IMR-90 (cell line): ENCODE results near the gene CYP2W1. TPM values are rescaled to one million over a fixed set of nuclear protein-coding genes. Genes with fewer than 3 reads are reported as not detected.

ENCODE experiments used
- ATAC-seq: fragments of 200-7000 bp; cut with Tn5 transposase; 2 replicates; pipeline ENCODE4 v1.9.1; 2020; ENCODE audit warnings: low read depth, mild to moderate bottlenecking, moderate library complexity
- BruUV-seq: library from RNA; stranded (reverse); fragments of 400-500 nt; replicated peaks from 2 replicates; lab custom pipeline; 2021; lab: Mats Ljungman, UMichigan
- CTCF ChIA-PET: fragments of 300-600 bp; formaldehyde crosslinking; extraction: SDS; loops from one replicate; lab custom pipeline; 2021; ENCODE audit warnings: antibody characterized with exemption; lab: Yijun Ruan, JAX
- POLR2A ChIA-PET: fragments of 300-600 bp; sonication (Branson Sonifier 250); formaldehyde crosslinking; loops from one replicate; lab custom pipeline; 2022; ENCODE audit warnings: antibody characterized with exemption; ENCODE audit not compliant: unreplicated experiment; lab: Charles Lee
- DNase-seq: peaks from one replicate; pipeline ENCODE4 v3.0.0; 2013
- H2AFZ ChIP-seq: replicated peaks from 2 replicates; pipeline ENCODE3; 2013; ENCODE audit warnings: low read length, mild to moderate bottlenecking; ENCODE audit not compliant: poor library complexity
- H2AK5ac ChIP-seq: 2 replicates; pipeline ENCODE4 v1.6.1; 2013; ENCODE audit warnings: low read depth, low read length, inconsistent platforms
- H2AK9ac ChIP-seq: replicated peaks from 2 replicates; pipeline ENCODE3; 2013; ENCODE audit warnings: mild to moderate bottlenecking, low read depth, low read length, moderate library complexity; ENCODE audit not compliant: poor library complexity
- H2BK120ac ChIP-seq: 2 replicates; pipeline ENCODE4 v1.6.1; 2013; ENCODE audit warnings: low read depth, low read length, inconsistent platforms
- H2BK15ac ChIP-seq: 3 replicates; pipeline ENCODE4 v1.6.1; 2013; ENCODE audit warnings: low read depth, low read length, inconsistent platforms
- H2BK20ac ChIP-seq: 2 replicates; pipeline ENCODE4 v1.6.1; 2013; ENCODE audit warnings: low read depth, mild to moderate bottlenecking, inconsistent platforms, low read length, moderate library complexity
- H2BK5ac ChIP-seq: 2 replicates; pipeline ENCODE4 v1.6.1; 2013; ENCODE audit warnings: mild to moderate bottlenecking, low read depth, low read length, inconsistent platforms; ENCODE audit not compliant: poor library complexity, severe bottlenecking
- H3K14ac ChIP-seq: replicated peaks from 2 replicates; pipeline ENCODE4 v1.6.1; 2013; ENCODE audit warnings: low read depth, low read length, inconsistent platforms
- H3K18ac ChIP-seq: 2 replicates; pipeline ENCODE4 v1.6.1; 2013; ENCODE audit warnings: low read depth, low read length, control low read depth
- H3K23ac ChIP-seq: 2 replicates; pipeline ENCODE4 v1.6.1; 2013; ENCODE audit warnings: low read depth, low read length, inconsistent platforms
- H3K27ac ChIP-seq: 2 replicates; pipeline ENCODE4 v1.5.1; 2013; ENCODE audit warnings: mild to moderate bottlenecking, control low read depth, low read length; ENCODE audit not compliant: insufficient read depth
- H3K27me3 ChIP-seq: 2 replicates; pipeline ENCODE4 v1.6.1; 2013; ENCODE audit warnings: low read length; ENCODE audit not compliant: control insufficient read depth, insufficient read depth
- H3K36me3 ChIP-seq: 2 replicates; pipeline ENCODE4 v1.6.1; 2013; ENCODE audit warnings: low read length, mixed read lengths; ENCODE audit not compliant: control insufficient read depth, insufficient read depth
- H3K4ac ChIP-seq: 2 replicates; pipeline ENCODE4 v1.6.1; 2013; ENCODE audit warnings: low read depth, low read length, inconsistent platforms
- H3K4me1 ChIP-seq: 2 replicates; pipeline ENCODE4 v1.6.1; 2013; ENCODE audit warnings: low read length, mixed read lengths; ENCODE audit not compliant: control insufficient read depth, insufficient read depth
- H3K4me2 ChIP-seq: 2 replicates; pipeline ENCODE4 v1.6.1; 2013; ENCODE audit warnings: low read depth, mild to moderate bottlenecking, control low read depth, low read length, moderate library complexity
- H3K4me3 ChIP-seq: 2 replicates; pipeline ENCODE4 v1.5.1; 2013; ENCODE audit warnings: low read depth, mild to moderate bottlenecking, control low read depth, low read length, moderate library complexity; ENCODE audit not compliant: insufficient read depth
- H3K56ac ChIP-seq: 2 replicates; pipeline ENCODE4 v1.6.1; 2013; ENCODE audit warnings: low read length, inconsistent platforms; ENCODE audit not compliant: insufficient read depth; ENCODE audit errors: extremely low read depth
- H3K79me1 ChIP-seq, 2 experiments: 2 replicates each; pipeline ENCODE4 v1.6.1; 2013; ENCODE audit warnings: low read length in 2 of 2, inconsistent platforms in 1 of 2, low read depth in 1 of 2
- H3K9ac ChIP-seq: 2 replicates; pipeline ENCODE4 v1.6.1; 2013; ENCODE audit warnings: low read depth, low read length, control low read depth
- H3K9me1 ChIP-seq: 2 replicates; pipeline ENCODE4 v1.6.1; 2013; ENCODE audit warnings: low read length, inconsistent platforms; ENCODE audit not compliant: insufficient read depth
- H3K9me3 ChIP-seq: 2 replicates; pipeline ENCODE4 v1.6.1; 2013; ENCODE audit warnings: low read length; ENCODE audit not compliant: control insufficient read depth, insufficient read depth
- H4K20me1 ChIP-seq: 2 replicates; pipeline ENCODE4 v1.6.1; 2013; ENCODE audit warnings: low read length, inconsistent platforms; ENCODE audit not compliant: insufficient read depth
- H4K5ac ChIP-seq: 2 replicates; pipeline ENCODE4 v1.6.1; 2013; ENCODE audit warnings: mild to moderate bottlenecking, low read depth, low read length, control low read depth
- H4K8ac ChIP-seq, 2 experiments: 2 replicates each; pipeline ENCODE4 v1.6.1; 2013; ENCODE audit warnings: low read depth in 2 of 2, low read length in 2 of 2, control low read depth in 1 of 2, inconsistent platforms in 1 of 2
- H4K91ac ChIP-seq: 2 replicates; pipeline ENCODE4 v1.6.1; 2013; ENCODE audit warnings: low read depth, low read length, inconsistent platforms; ENCODE audit not compliant: insufficient read depth
- CEBPB ChIP-seq: IDR thresholded peaks from 2 replicates; pipeline ENCODE4 v1.6.1; 2012; ENCODE audit warnings: low read depth, low read length, improper control_type of control experiment
- FOS ChIP-seq: fragments of 150-350 bp; IDR thresholded peaks from 2 replicates; pipeline ENCODE4 v1.6.1; 2016; ENCODE audit warnings: low read depth, low read length
- MAFK ChIP-seq: IDR thresholded peaks from 2 replicates; pipeline ENCODE4 v1.6.1; 2012; ENCODE audit warnings: low read depth, low read length, improper control_type of control experiment
- MAZ ChIP-seq: IDR thresholded peaks from 2 replicates; pipeline ENCODE4 v1.6.1; 2012; ENCODE audit warnings: low read depth, mild to moderate bottlenecking, low read length, improper control_type of control experiment, moderate library complexity, borderline replicate concordance
- MXI1 ChIP-seq: IDR thresholded peaks from 2 replicates; pipeline ENCODE4 v1.6.1; 2012; ENCODE audit warnings: low read depth, mild to moderate bottlenecking, low read length, moderate library complexity, borderline replicate concordance
- NFE2L2 ChIP-seq: fragments of 150-350 bp; IDR thresholded peaks from 2 replicates; pipeline ENCODE4 v1.6.1; 2016; ENCODE audit warnings: low read depth, mild to moderate bottlenecking, low read length
- RAD21 ChIP-seq: IDR thresholded peaks from 2 replicates; pipeline ENCODE4 v1.6.1; 2012; ENCODE audit warnings: low read length, improper control_type of control experiment
- RCOR1 ChIP-seq: IDR thresholded peaks from 2 replicates; pipeline ENCODE4 v1.6.1; 2012; ENCODE audit warnings: mild to moderate bottlenecking, low read length, improper control_type of control experiment; ENCODE audit not compliant: insufficient replicate concordance
- SMC3 ChIP-seq: fragments of 150-350 bp; IDR thresholded peaks from 2 replicates; pipeline ENCODE4 v1.6.1; 2016; ENCODE audit warnings: low read depth, mild to moderate bottlenecking, antibody characterized with exemption, low read length, moderate library complexity
- WGBS, 2 experiments: methylation state at CpG; one replicate each; pipeline versions ENCODE4 v1.1.5 to v1.1.7; 2013; ENCODE audit warnings: missing lambda C conversion rate in 2 of 2; ENCODE audit not compliant: insufficient read length in 1 of 2; ENCODE audit errors: extremely low coverage in 2 of 2; 5-methylcytosine and 5-hydroxymethylcytosine counted together
- dilution Hi-C: fragments of 300-500 bp; cut with HindIII; formaldehyde crosslinking; loops from one replicate; pipeline ENCODE4 v1.14.3; 2018; ENCODE audit warnings: low sequenced_read_pairs; ENCODE audit not compliant: unreplicated experiment
- in situ Hi-C: fragments of 300-500 bp; cut with MboI; formaldehyde crosslinking; loops from 3 replicates; pipeline ENCODE4 v1.14.3; 2019; ENCODE audit warnings: low sequenced_read_pairs, inconsistent platforms, mixed read lengths
- intact Hi-C: fragments of 100-400 bp; cut with micrococcal nuclease; formaldehyde crosslinking; loops from 2 replicates; pipeline ENCODE4 v1.10.0; 2022
- polyA plus RNA-seq, 3 experiments: library from polyadenylated mRNA; depleted of rRNA; stranded (reverse); fragments of >200 nt; gene quantifications; 2 replicates each; pipeline ENCODE4 v1.2.3, GENCODE V29; 2012; ENCODE audit warnings: low replicate concordance in 1 of 3
- total RNA-seq: library from RNA; depleted of rRNA; stranded (reverse); fragments of >200 nt; gene quantifications from 2 replicates; pipeline ENCODE4 v1.2.3, GENCODE V29; 2012
- TF ChIP-seq, protein P1 (sequence below): fragments of 150-350 bp; IDR thresholded peaks from 2 replicates; pipeline ENCODE4 v1.6.1; 2017; ENCODE audit warnings: mild to moderate bottlenecking, antibody characterized with exemption, low read length, low read depth
- TF ChIP-seq, protein P2 (sequence below): conservative IDR thresholded peaks from 2 replicates; pipeline ENCODE4 v1.5.1; 2012; ENCODE audit warnings: mild to moderate bottlenecking, low read depth, low read length, improper control_type of control experiment

Gene CYP2W1
- total and polyA plus RNA-seq, 2 of the 4 experiments (the other 2 are of a cell fraction), result not detected

- no peak overlapping the region for H3K9ac ChIP-seq
- H3K4me3 ChIP-seq, result no peak overlapping the region
- in situ Hi-C loops, result loop anchor here (10.0 kb wide), 1 partner anchor 179 kb away; no protein-coding TSS in a partner anchor
- H2AK9ac ChIP-seq, result peak overlapping the region; percentile 78
- no peak overlapping the region for H2BK5ac ChIP-seq
- ChIA-PET POLR2A (no interaction called here), CTCF (interaction anchor here (3.7 kb wide), 1 partner anchor 70 kb away, joined by 60 read pairs; no protein-coding TSS in a partner anchor)
- no TSS peak for BruUV-seq
- H2BK15ac ChIP-seq, result no peak overlapping the region
- no peak overlapping the region for H3K4ac ChIP-seq
- no peak overlapping the region for H2BK120ac ChIP-seq
- dilution Hi-C loops, result no loop called here
- no peak overlapping the region for H4K5ac ChIP-seq
- no peaks in the 10 kb centered on the region for H3K9me3 ChIP-seq
- H3K27ac ChIP-seq, result no peak overlapping the region
- H4K20me1 ChIP-seq, result peaks cover 9% of the 10 kb centered on the region
- H3K23ac ChIP-seq, result no peak overlapping the region
- no peaks in the 10 kb centered on the region for H3K4me1 ChIP-seq
- H2AK5ac ChIP-seq, result no peak overlapping the region
- no peak overlapping the region for H3K4me2 ChIP-seq
- no peak overlapping the region for H3K14ac ChIP-seq
- no peak for TF ChIP-seq FOS
- no peak for TF ChIP-seq NFE2L2
- TF ChIP-seq, protein P1, sequence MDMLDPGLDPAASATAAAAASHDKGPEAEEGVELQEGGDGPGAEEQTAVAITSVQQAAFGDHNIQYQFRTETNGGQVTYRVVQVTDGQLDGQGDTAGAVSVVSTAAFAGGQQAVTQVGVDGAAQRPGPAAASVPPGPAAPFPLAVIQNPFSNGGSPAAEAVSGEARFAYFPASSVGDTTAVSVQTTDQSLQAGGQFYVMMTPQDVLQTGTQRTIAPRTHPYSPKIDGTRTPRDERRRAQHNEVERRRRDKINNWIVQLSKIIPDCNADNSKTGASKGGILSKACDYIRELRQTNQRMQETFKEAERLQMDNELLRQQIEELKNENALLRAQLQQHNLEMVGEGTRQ, result no peak
- no peak for TF ChIP-seq RCOR1
- TF ChIP-seq MAFK, result no peak
- TF ChIP-seq, protein P2, sequence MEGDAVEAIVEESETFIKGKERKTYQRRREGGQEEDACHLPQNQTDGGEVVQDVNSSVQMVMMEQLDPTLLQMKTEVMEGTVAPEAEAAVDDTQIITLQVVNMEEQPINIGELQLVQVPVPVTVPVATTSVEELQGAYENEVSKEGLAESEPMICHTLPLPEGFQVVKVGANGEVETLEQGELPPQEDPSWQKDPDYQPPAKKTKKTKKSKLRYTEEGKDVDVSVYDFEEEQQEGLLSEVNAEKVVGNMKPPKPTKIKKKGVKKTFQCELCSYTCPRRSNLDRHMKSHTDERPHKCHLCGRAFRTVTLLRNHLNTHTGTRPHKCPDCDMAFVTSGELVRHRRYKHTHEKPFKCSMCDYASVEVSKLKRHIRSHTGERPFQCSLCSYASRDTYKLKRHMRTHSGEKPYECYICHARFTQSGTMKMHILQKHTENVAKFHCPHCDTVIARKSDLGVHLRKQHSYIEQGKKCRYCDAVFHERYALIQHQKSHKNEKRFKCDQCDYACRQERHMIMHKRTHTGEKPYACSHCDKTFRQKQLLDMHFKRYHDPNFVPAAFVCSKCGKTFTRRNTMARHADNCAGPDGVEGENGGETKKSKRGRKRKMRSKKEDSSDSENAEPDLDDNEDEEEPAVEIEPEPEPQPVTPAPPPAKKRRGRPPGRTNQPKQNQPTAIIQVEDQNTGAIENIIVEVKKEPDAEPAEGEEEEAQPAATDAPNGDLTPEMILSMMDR, result no peak
- no peak for TF ChIP-seq MXI1
- TF ChIP-seq SMC3, result no peak
- no peak for TF ChIP-seq MAZ
- no peak for TF ChIP-seq RAD21
- no peak for TF ChIP-seq CEBPB
- H3K56ac ChIP-seq, result no peak overlapping the region
- H2AFZ ChIP-seq, result no peak overlapping the region
- 96% methylated on average over 7 of the region's 14 CpGs; no CpG with 5 or more reads in 1 of the 2 experiments for WGBS, 2 experiments
- no peaks in the 10 kb centered on the region for H3K79me1 ChIP-seq
- H3K9me1 ChIP-seq, result no peaks in the 10 kb centered on the region
- no peak overlapping the region for H3K18ac ChIP-seq
- no peak overlapping the region for H4K91ac ChIP-seq
- intact Hi-C loops, result no loop called here
- H4K8ac ChIP-seq, result no peak overlapping the region
- DNase-seq, result no peak
- ATAC-seq, result no peak
- peaks cover 10% of the 10 kb centered on the region; the same call in 1 of the 2 replicates for H3K36me3 ChIP-seq
- H2BK20ac ChIP-seq, result no peak overlapping the region
- H3K27me3 ChIP-seq, result no peaks in the 10 kb centered on the region
These were observed 12.6 kb downstream of the CYP2W1 start for GRCh38 chr7:995571-995970.
